ENCODE data around the gene NACA2.

DNA sequence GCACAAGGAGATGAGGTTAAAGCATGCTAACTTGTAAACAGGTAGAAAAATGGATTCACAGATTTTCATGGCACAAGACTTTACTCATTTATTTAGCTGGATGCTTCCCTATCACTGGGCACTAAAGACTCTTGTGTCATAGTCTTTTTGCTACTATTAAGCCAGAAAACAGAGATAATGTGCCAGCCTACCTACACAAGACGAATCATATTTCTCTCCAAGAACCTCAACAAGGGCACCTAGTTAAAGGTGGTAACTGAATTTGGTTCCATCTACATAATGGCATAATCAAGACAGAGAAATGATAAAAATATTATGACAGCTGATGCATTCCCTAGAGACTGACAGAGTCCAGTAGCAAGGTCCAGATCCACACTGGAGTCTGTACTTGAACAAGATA lies 3.8 kb downstream of the NACA2 start:
- TF ChIP-seq, protein P1, sequence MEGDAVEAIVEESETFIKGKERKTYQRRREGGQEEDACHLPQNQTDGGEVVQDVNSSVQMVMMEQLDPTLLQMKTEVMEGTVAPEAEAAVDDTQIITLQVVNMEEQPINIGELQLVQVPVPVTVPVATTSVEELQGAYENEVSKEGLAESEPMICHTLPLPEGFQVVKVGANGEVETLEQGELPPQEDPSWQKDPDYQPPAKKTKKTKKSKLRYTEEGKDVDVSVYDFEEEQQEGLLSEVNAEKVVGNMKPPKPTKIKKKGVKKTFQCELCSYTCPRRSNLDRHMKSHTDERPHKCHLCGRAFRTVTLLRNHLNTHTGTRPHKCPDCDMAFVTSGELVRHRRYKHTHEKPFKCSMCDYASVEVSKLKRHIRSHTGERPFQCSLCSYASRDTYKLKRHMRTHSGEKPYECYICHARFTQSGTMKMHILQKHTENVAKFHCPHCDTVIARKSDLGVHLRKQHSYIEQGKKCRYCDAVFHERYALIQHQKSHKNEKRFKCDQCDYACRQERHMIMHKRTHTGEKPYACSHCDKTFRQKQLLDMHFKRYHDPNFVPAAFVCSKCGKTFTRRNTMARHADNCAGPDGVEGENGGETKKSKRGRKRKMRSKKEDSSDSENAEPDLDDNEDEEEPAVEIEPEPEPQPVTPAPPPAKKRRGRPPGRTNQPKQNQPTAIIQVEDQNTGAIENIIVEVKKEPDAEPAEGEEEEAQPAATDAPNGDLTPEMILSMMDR (IDR thresholded peaks at IDR 0.05 in 2 of 3, conservative IDR thresholded peaks at IDR 0.05 in 1 of 3; ENCODE audit: borderline replicate concordance in 1 of 3, insufficient read depth in 1 of 3, low read depth in 2 of 3, low read length in 2 of 3) = no peak
- TF ChIP-seq YY1 (IDR thresholded peaks at IDR 0.05; ENCODE audit: extremely low read depth, insufficient replicate concordance, low read depth, low read length) (no peak), POLR2AphosphoS5 (IDR thresholded peaks at IDR 0.05; ENCODE audit: low read depth, low read length) (no peak), EGR1 (IDR thresholded peaks at IDR 0.05; ENCODE audit: low read depth) (no peak), EZH2 (IDR thresholded peaks at IDR 0.05) (no peak), POLR2A (IDR thresholded peaks at IDR 0.05; ENCODE audit: borderline replicate concordance, extremely low read depth, insufficient read depth, insufficient read length) (no peak), EZH2phosphoT487 (IDR thresholded peaks at IDR 0.05; ENCODE audit: borderline replicate concordance) (no peak)
